Stimulated activated CD4-positive, alpha-beta T cell treated with anti-CD3 and anti-CD28 coated beads, Interleukin-4, amount 100 ng/mL, for 48 hours (primary cell): ENCODE measurements around the gene MYZAP.

Experiments used
- DNase-seq, 2 donors: peaks; one replicate each; pipeline ENCODE4 v3.0.0-alpha.2; 2020; ENCODE audit warnings: low read depth in 2 of 2

The MYZAP gene, protein sequence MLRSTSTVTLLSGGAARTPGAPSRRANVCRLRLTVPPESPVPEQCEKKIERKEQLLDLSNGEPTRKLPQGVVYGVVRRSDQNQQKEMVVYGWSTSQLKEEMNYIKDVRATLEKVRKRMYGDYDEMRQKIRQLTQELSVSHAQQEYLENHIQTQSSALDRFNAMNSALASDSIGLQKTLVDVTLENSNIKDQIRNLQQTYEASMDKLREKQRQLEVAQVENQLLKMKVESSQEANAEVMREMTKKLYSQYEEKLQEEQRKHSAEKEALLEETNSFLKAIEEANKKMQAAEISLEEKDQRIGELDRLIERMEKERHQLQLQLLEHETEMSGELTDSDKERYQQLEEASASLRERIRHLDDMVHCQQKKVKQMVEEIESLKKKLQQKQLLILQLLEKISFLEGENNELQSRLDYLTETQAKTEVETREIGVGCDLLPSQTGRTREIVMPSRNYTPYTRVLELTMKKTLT

DNA sequence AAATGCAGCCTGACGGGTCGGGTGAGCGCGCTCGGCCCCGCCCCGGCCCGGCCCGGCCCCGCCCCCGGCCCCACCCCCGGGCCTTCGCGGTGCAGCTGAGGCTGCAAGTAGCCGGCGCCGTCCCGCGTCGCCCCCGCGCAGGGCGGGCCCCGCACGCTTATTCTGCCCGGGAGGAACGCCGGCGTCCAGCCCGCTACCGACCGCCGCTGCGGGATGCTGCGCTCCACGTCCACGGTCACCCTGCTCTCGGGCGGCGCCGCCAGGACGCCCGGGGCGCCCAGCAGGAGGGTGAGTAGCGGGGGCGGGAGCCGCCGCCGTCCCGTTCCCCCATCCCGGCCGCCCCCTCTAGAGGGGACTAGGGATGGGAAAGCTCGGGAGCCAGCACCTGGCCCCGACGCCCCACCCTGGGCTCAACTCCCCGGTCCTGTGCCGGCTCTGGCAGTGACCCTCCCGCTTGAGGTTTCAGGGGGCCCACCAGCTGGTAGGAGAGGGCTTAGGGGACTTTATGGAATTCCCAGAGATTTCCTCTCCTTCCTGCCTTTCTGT lies at the start of gene MYZAP:
Gene MYZAP, plus strand, starts transcription at position 83 of the 546 bp plus-strand sequence. Its CDS starts 131 bp downstream, at position 214.
- DNase-seq = peak; percentile 28 to 30

DNA sequence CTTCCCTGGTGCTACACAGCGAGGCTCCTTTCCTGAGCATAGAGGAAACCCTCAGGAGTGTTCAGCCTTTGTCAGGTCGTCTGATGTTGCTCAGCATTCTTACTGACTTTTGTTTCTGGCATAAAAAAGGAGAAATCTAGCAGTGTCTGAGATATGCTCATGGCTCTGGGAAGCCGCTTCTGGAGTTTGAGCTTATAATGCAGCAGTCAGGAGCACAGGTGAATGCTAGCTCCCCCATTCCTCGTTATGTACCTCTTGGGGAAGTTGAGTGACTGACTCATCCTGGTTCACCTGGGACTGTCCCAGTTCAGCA lies 49.2 kb upstream of the MYZAP start:
- DNase-seq = no peak

DNA sequence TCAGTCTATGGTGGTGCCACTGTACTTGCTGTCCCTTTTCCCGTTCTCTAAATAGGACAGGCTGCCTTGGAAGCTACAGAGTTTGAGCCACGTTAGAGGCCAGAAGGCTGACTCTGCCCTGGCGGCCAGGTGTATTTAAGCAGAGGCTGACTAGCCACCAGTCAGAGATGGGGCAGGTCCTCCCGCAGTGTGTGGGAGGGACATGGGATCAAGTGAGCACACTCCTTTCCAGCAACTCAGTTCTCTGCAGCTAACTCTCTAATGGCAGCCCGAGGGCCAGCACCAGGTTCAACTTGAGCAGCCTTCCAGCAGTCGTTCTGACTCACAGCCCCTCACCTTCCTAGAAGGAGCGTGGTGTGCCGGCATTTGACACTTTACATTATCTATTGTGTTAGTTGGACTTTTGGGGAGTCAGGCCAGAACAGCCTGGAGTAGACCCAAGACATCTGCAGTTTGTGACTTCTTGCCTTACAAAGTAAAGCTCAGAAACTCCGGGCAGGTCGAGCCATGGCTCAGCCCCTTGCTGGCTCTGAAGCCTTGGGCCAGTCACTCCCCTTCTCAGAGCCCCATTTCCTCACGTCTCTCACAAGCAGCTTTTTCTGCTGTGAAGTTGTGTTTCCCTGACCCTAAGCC lies 46.7 kb upstream of the MYZAP start:
- DNase-seq = no peak

DNA sequence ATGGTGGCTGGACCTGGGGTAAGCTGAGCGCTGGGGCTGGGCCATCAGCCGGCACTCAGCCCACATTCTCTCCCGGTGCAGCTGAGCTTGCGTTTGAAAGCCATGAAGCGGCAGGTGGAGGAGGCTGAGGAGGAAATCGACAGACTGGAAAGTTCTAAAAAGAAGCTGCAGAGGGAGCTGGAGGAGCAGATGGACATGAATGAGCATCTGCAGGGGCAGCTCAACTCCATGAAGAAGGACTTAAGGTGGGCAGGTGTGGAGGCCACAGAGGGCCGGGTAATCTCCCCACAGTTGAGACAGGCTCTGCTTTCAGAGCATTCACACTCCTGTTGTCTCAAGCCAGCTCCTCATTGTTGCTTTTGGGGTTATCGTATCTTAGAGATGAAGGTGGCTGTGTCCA lies 45.7 kb upstream of the MYZAP start:
- no peak for DNase-seq

DNA sequence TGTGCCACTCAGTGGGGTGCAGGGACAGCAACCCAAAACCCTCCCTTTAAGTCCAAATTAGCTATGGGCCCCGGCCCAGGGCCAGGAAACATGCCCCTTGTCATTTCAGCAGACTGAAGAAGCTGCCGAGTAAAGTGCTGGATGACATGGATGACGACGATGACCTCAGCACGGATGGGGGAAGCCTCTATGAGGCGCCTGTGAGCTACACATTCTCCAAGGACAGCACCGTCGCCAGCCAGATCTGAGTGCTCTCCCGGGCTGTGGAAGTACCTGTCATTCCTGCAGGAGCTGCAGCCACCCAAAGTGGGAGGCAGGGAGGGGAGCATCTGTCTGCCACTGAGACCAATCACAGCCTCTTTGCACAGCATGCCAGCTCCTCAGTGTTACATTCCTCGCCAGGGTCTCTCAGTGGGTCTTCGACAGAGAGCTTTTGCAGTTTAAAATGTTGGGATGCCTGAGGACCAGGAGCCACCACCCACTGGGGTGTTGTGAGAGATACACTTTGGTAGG lies 44.4 kb upstream of the MYZAP start:
- no peak for DNase-seq

DNA sequence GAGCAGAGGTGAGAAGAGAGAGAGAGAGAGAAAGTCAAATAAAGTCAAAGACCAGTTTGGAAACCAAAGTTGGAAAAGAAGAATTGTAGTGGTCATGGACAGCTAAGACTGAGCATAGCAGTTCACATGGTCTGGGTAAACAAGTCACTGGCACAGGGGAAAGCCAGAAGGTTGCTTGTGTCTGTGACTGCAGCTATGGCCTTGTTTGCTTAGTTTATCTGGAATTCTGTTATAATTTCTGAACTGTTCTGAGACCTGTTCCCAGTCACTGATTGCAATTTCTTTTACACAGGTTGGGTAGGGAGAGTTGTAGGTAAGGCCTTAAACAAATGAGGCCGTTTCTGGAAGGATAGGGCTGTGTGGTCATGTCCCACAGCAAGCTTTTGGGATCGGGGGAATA lies 43.4 kb upstream of the MYZAP start:
- no peak for DNase-seq

DNA sequence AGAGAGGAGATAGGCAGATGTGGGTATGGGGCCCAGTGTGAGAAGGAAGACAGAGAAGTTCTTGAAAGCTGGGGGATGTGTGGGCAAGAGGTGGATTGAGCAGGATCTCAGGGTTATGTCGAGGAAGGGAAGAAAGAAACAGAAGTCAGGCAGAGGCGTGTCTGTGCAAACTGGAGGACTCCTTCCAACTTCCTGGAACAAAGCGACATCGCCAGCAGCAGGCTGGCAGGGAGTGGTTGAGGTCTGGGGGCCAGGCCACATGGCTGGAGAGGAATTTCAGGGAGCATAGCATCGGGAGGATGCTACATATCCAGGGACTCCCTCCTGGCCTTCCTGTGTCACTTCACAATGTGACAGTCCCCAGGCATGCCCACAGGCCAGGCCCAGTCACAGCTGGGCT lies 42.9 kb upstream of the MYZAP start:
- DNase-seq = no peak

DNA sequence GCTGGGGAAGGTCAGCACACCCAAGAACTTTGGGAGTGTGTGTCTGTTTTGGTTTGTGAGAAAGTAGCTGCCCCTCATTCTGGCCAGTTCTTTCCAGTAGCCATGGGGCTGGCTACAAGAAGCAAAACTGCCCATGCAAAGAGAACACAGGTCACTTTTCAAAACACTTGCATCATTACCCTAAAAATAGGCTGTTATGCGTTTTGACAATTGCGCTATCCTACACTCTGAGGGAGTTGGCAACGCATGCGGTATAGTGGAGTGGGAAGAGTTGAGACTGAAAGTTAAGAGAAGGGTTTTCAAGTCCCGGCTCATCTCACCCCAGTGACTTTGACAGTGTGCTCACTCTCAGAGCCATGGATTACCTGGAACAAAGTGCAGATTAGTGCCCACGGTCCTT lies 41.8 kb upstream of the MYZAP start:
- DNase-seq = no peak

DNA sequence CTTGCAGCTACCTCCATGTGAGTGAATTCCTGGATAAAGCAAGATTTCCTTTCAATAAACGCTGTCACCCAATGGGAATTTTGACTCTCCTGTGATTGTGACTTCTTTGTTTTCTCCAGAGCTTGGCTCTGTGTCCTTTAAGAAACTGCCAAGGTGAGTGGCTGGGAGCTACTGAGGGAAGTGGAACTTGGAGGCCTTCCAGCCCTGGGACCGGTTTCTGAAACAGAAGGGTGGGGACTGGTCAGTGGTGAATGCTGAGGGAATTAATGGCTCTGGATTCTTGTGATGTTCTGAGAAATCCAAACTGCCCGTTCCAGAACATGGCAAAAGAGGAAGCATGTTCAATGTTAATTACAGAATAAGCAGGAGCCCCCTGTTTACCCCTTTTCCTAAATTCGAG lies 41.1 kb upstream of the MYZAP start:
- DNase-seq = no peak

DNA sequence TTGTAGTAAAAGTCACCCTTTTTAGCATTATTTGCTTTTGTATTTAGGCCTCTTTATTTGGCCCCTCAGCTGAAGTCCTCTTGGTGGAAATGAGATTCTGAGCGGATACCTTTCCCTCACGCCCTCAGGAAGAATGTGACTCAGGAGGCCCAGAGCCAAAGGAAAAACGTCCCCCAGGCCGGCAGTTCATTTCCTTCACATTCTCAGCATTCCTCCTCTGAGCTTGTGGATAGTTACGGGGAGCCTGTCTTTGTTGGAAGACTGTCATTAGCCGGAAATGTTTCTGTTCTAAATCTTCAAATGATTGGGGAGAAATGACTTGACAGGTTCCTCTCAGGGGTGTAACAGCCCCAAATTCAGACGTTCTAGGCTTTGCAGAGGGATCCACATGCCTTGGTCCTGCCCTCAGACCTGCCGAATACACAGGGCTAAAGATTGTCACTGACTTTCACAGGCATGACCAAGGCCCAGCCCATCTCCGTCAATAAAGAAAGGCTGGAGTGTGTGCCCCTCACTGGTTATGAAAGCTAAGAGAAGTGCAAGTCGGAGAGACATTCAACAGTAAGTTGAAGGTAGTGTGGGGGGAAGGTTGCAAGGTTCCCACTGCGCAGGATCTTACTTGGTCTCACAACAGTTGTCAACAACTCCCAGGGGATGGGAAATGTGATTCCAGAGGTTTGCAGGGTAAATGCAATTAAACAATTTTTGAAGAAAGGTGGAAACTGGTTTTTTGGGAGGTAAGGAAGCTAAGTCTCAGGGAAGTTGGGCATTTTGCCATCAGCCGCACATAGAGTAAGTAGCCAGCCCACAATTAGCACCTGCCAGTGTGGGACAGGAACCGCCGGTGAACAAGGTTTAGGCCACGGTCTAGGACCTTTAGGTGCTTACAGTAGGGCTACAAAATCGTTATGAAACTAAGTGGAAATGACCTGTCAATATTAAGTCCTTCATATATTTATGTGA lies 39.7 kb upstream of the MYZAP start:
- no peak for DNase-seq

DNA sequence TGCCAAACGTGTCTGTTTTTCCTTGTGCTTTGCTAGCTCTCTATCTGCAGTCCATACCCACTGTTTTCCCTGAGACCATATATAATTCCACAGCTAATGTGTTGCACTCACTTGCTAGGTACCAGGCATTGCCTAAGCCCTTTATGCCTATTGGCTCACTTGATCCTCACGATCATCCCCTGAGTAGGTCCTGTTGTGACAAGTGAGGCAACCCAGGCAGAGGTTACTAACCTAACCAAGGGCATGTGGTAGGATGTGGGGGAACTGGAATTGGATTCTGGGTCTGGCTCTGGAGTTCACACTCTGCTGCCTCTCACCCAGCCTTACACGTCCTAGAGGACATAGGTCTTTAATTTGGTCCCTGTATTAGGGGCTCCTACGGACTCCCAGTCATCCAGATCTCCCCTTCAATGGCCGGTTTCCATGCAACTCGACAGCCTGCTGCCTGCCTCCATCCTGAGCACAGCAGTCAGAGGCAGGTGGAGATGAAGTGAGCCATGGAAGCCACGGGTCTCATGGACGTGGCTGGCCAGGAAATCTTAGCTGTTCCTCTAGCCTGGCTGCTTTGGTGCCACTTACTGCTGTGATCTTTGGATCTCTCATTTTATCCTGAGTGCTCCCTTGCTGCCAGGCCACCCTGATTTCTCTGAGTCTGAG lies 38.9 kb upstream of the MYZAP start:
- no peak for DNase-seq

DNA sequence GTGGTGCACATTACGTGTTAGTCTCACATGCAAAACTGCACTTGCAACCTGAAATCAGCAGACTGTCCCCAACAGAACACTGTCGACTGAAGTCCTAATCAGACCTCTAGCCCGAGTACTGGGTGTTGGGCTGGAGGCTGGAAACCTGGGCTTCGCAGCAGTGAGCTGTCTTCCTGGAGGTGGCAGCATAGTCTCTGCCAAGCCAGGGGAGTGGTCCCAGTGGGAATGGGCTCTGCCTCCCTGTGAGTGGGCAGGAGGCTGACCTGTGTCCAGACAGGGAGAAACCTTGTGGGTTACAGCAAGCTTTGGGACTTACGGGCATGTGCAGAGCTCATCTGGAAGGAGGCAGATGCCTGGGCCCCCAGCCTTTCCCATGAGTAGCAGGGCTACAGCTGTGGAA lies 38.2 kb upstream of the MYZAP start:
- no peak for DNase-seq

DNA sequence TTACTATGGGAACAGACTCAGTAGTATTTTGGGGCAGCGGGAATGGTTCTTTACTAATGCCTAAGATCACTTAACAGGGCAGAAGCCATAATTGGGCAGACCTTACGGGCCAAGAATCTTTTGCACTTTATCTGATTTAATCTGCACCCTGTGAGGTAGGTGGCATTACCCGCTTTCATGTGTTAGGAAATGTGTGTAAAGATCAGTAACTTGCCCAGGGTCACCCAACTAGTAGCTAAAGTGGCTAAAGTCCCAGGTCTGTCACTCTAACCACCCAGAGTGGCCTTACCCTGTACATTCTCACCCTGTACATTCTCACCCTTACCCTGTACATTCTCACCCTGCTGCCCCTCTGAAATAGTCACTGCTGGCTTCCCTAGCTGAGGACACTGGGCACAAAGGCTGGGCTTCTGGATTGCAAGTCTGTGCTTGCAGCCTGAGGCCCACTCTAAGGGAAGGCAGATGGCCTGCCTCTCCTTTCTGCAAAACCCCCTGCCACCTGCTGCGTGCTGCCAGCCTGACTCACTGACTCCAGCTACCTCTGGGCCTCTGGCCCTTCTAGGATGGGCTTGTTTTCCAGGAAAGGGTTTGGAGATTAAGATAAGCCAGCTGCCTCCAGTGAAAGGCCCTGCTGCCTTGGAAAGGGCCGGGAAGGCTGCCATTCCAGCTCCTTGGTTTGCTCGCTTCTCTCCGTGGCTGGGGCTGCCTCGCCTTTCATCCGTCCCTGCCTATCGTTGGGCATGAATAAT lies 37.5 kb upstream of the MYZAP start:
- no peak for DNase-seq

DNA sequence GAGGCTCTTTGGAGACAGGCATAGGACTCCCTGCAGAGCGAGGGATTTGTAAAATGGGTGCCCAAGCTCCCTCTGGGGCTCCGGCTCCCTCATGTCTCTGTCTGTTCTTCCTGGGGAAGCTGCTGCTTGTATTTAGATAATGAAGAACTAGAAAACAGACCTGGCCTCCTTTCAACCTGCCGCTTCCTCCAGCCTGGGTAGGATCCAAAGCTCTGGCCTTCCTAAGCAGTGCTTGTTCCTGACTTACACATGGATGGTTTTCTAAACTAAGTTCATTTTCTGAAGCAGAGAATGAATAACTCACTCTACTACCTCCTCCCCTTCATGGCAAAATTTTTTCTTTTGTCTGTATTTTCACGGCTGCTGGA lies 36.9 kb upstream of the MYZAP start:
- DNase-seq = no peak

DNA sequence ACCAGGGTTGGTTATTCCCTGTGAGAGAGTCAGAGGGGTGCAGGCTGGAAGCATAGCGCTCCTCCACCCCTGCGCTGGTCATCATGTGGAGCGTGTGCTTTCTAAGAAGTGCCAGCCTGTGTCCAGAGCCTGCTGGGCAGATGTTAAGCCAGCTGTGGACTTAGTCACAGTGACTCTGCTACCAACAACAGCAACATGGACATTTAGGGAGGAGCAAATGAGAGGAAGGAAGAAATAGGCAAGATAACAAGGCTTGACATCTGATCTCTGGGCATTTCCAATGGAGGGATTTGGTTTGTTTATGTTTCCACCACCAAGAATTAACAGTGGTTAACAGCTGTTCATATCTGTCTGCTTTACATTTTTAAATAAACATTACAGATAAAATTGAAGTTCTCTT lies 36.4 kb upstream of the MYZAP start:
- DNase-seq = no peak

DNA sequence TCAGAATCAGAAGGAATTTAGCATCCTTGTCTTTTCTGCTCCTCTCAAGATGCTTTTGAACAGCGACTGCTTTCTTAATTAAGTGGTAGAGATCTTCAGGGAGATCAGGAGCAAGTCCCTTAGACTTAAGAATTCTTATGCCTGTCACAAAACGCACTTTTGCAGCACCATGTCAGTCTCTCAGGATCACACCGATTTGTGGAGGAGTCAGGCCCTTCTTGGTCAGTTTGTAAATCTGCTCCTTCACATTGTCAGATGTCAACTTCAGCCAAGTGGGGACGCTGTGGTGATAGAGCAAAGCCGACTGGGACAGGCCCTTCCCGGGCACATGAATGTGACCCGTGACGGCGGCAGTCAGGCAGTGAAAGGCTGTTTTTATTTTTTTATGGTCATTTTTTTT lies 35.7 kb upstream of the MYZAP start:
- DNase-seq = no peak

DNA sequence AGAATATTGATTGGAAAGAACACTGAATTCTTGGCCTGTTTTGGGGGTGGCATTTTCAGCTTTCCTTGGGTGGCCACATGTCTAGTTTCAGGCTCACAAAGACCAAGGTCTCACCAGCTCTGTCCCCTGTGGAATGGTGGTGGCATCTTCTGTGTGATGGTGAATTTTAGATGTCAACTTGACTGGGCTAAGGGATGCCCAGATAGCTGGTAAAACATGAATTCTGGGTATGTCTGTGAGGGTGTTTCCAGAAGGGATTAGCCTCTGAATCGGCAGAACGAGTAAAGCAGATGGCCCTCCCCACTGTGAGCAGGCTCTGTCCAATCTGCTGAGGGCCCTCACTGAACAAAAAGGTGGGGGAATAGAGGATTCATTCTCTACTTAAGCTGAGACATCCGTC lies 34.4 kb upstream of the MYZAP start:
- no peak for DNase-seq

DNA sequence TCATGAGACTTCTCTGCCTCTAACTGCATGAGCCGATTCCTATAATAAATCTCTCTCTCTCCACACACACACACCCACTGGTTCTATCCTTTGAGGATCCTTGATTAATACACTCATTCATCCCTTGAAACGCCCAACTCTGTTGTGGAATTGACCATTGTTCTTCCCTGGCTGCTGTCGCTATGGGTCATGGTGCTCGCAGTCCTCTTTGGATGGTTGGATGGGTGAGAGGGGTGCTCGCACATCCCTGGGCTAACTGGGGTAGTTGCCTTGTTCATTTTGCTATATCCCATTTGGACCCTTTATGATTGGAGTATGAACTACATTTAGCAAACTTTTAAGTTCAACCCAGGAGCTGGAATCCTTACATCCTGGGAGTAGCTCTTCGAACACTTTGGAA lies 33.9 kb upstream of the MYZAP start:
- DNase-seq = no peak

DNA sequence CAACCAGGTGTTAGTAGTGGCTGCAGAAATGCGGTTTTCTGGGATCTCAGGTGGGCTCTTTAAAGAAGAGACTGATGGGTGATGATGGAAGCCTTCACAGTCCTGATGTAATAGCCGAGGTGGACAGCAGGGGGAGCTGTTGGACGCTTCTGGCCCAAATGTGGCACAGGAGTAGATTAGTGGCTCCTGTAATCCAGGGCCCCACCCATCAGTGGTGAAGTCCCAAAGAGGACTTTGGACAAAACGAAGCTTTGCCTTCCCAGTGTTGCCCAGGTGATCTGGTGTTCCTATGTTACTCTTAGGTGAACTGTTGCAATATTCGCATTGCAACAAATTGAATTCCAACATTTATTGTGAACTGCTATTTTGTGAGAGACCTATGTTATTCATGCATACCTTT lies 31.8 kb upstream of the MYZAP start:
- peak; percentile 66 to 80 for DNase-seq

DNA sequence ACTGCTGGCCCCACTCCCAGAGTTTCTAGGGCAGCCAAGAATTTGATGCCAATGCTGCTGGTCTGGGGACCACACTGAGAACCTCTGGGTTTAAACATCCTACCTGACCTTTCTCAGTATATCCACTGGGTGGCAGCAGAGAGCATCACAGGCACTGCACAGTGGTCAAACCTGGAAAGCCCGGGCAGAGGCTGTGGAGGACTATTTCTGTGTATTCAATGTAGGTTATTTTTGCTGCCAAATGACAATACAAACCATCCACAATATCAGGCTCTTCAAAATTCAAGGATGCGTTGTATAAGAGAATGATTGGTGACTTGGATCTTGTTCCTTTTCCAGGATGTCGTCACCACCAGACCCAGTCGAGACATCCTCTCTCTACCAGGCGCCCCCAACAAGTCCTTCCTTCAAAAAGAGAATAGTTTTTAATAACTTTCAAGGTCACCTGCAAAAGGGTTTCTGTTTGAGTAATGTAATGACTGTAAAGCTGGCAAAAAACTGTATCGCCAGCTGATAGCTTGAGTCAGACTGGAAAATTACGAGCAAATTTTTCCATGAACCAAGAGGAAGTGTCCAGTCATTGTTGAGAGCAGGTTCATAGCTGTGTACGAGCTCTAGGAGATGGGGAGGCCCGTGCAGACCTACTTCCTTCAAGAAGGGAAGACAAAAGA lies 30.5 kb upstream of the MYZAP start:
- DNase-seq = peak; percentile 39 to 43
